ENCODE results near the gene PCNX4. TPM values are rescaled to one million over a fixed set of nuclear protein-coding genes. Genes with fewer than 3 reads are reported as not detected.
A peak's percentile ranks its signal among the peaks of the same experiment; 100 is the strongest.

Gene PCNX4
- total and polyA plus RNA-seq, 8 donors: 9.5 to 24.0 (median 16.1) TPM

DNA sequence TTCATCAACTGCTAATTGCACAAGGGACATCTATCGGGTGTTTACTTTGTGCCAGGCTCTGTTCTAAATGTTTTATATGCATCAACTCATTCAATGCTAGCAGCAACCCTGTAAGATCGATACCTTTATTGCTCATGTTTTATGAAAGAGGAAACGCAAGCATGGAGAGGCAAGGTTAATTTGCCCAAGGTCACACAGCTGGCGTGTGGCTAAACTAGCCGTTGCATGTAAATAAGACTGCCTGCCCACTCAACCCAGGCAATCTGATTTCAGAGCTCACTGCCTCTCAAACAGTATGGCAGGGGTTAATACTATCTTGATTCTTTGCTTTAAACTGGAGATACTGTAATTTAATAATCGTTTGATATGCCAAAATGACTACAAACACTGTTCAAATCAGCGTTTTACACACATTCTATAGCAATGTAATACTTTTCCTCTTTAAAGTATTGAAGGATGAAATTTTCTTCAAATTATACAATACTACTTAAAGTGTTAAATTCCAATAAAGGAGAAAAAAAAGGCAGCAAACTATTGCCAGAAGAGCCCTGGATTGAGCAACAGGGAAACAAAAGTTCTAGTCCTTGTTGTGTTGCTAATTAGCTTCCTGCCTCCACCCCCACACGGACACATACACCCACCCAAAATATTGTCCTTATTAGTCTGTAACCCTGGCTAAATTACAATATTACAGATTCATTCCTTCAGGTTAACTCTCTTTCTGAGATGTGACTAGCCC, 112.5 kb downstream of the PCNX4 start:
- ATAC-seq (peak in 1 of 4 donors; percentile 27), FAIRE-seq (no peak), DNase-seq (no peak)
- TF ChIP-seq, protein P1, sequence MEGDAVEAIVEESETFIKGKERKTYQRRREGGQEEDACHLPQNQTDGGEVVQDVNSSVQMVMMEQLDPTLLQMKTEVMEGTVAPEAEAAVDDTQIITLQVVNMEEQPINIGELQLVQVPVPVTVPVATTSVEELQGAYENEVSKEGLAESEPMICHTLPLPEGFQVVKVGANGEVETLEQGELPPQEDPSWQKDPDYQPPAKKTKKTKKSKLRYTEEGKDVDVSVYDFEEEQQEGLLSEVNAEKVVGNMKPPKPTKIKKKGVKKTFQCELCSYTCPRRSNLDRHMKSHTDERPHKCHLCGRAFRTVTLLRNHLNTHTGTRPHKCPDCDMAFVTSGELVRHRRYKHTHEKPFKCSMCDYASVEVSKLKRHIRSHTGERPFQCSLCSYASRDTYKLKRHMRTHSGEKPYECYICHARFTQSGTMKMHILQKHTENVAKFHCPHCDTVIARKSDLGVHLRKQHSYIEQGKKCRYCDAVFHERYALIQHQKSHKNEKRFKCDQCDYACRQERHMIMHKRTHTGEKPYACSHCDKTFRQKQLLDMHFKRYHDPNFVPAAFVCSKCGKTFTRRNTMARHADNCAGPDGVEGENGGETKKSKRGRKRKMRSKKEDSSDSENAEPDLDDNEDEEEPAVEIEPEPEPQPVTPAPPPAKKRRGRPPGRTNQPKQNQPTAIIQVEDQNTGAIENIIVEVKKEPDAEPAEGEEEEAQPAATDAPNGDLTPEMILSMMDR (IDR thresholded peaks at IDR 0.05): no peak
- intact Hi-C loops (cut with DNase I): no loop called here
- 14 to 15% methylated on average over 8 of the region's 8 CpGs for WGBS, 2 donors
- Histone ChIP-seq H3K27ac (no peak overlapping the region), H3K4me3 (no peak overlapping the region), H3K27me3 (no peaks in the 10 kb centered on the region), H3K36me3 (no peaks in the 10 kb centered on the region), H3K9me3 (no peaks in the 10 kb centered on the region), H3K4me1 (peaks cover 3 to 7% (median 7%) of the 10 kb centered on the region in 3 donors)

- intact Hi-C loops (cut with DNase I): no loop called here
- Histone ChIP-seq H3K27me3 (no peaks in the 10 kb centered on the region), H3K4me3 (no peak overlapping the region), H3K4me1 (peaks cover 3 to 7% (median 7%) of the 10 kb centered on the region in 3 donors), H3K9me3 (no peaks in the 10 kb centered on the region), H3K36me3 (no peaks in the 10 kb centered on the region), H3K27ac (no peak overlapping the region)
- ATAC-seq (peak in 1 of 4 donors; percentile 12), DNase-seq (no peak), FAIRE-seq (no peak)
- TF ChIP-seq, protein P1 (IDR thresholded peaks at IDR 0.05): no peak
- 66 to 68% methylated on average over 6 of the region's 6 CpGs for WGBS, 2 donors
Observed at GRCh38 chr14:60204843-60205774, 113.4 kb downstream of the PCNX4 start.

DNA sequence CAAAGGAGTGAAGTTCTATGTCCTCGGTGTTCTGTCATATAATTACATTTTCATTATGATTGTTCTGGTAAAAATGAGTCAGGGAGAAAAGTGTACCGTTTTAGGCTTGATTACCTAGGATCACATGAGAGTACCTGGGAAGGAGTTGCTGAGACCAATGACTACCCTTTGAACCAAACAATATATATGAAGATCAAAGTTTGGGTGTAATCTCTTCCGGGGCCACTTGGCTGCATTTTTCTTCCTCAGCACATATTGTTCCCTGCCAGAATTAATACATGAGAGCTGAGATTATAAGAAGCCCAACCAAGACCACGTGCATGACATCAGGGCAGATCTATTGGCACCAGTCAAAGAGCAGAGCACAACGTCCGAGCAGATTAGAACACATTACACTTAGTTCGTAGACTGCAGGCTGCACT, 114.5 kb downstream of the PCNX4 start:
- H3K27ac ChIP-seq: no peak overlapping the region
- FAIRE-seq (no peak), ATAC-seq (no peak), DNase-seq (no peak)
- H3K4me1 ChIP-seq: peaks cover 3 to 7% (median 7%) of the 10 kb centered on the region in 3 donors
- no peaks in the 10 kb centered on the region for H3K36me3 ChIP-seq
- intact Hi-C loops (cut with DNase I): no loop called here
- H3K27me3 ChIP-seq: no peaks in the 10 kb centered on the region
- no peak overlapping the region for H3K4me3 ChIP-seq
- WGBS, 2 donors: 64 to 78% methylated on average over 7 of the region's 7 CpGs
- H3K9me3 ChIP-seq: no peaks in the 10 kb centered on the region
- TF ChIP-seq, protein P1 (IDR thresholded peaks at IDR 0.05): no peak

GRCh38 chr14:60206837-60207533, 115.3 kb downstream of the PCNX4 start:
- Histone ChIP-seq H3K9me3 (no peaks in the 10 kb centered on the region), H3K4me3 (no peak overlapping the region), H3K36me3 (no peaks in the 10 kb centered on the region), H3K4me1 (peaks cover 3 to 7% (median 7%) of the 10 kb centered on the region in 3 donors), H3K27me3 (no peaks in the 10 kb centered on the region), H3K27ac (no peak overlapping the region)
- 76 to 88% methylated on average over 6 of the region's 6 CpGs for WGBS, 2 donors
- intact Hi-C loops (cut with DNase I): no loop called here
- TF ChIP-seq, protein P1 (IDR thresholded peaks at IDR 0.05): no peak
- ATAC-seq (no peak), DNase-seq (no peak), FAIRE-seq (no peak)
